Testis (tissue), 3 donors: ENCODE data around the gene NME2. TPM values are rescaled to one million over a fixed set of nuclear protein-coding genes. Genes with fewer than 3 reads are reported as not detected.

Source experiments
- DNase-seq: peaks from one replicate; pipeline ENCODE4 v3.0.0-alpha.2; 2019
- H3K27ac ChIP-seq, 2 donors: fragments of 200-600 bp; sonication (generic); one replicate each; pipeline ENCODE4 v1.5.1; 2019
- H3K27me3 ChIP-seq: fragments of 200-600 bp; sonication (generic); one replicate; pipeline ENCODE4 v1.5.1; 2019
- H3K36me3 ChIP-seq: fragments of 200-600 bp; sonication (generic); one replicate; pipeline ENCODE4 v1.5.1; 2017; ENCODE audit warnings: low read depth; ENCODE audit errors: missing control alignments
- H3K4me1 ChIP-seq: fragments of 200-600 bp; sonication (generic); one replicate; pipeline ENCODE4 v1.5.1; 2019
- H3K4me3 ChIP-seq, 2 donors: fragments of 200-600 bp; sonication (generic); one replicate each; pipeline ENCODE4 v1.5.1; 2017 to 2019
- H3K9me3 ChIP-seq: fragments of 200-600 bp; sonication (generic); one replicate; pipeline ENCODE4 v1.5.1; 2017
- CTCF ChIP-seq, 3 experiments: fragments of 450-650 bp in 2 of 3; fragments of 200-600 bp in 1 of 3; sonication (generic) in 1 of 3; IDR thresholded peaks; one replicate each; pipeline ENCODE4 v1.5.1; 2016 to 2019; ENCODE audit warnings: antibody characterized with exemption in 3 of 3, mild to moderate bottlenecking in 2 of 3, moderate library complexity in 1 of 3
- POLR2A ChIP-seq: fragments of 450-650 bp; IDR thresholded peaks from one replicate; pipeline ENCODE4 v1.6.1; 2017; ENCODE audit warnings: antibody characterized with exemption, mild to moderate bottlenecking, moderate library complexity
- WGBS, 2 donors: methylation state at CpG; one replicate each; pipeline ENCODE4 v1.1.5; 2018; 5-methylcytosine and 5-hydroxymethylcytosine counted together
- intact Hi-C: fragments of 100-400 bp; cut with DNase I; formaldehyde crosslinking; loops from one replicate; pipeline ENCODE4 v1.15.1; 2023; ENCODE audit warnings: low total_unique reads
- polyA plus RNA-seq: library from polyadenylated mRNA; stranded (reverse); fragments of 350-450 nt; fragmentation: Illumina TruSeq; extraction: RNeasy Lipid Tissue Mini Kit (QIAGEN cat#74804); gene quantifications from one replicate; pipeline ENCODE4 v1.2.3, GENCODE V29; 2014; ENCODE audit warnings: low read depth, low replicate concordance; ENCODE audit not compliant: insufficient read depth
- total RNA-seq, 2 donors: library from RNA; depleted of rRNA; stranded (reverse); fragments of >200 nt; gene quantifications; one replicate each; pipeline ENCODE4 v1.2.3, GENCODE V29; 2016

The NME2 gene
- total and polyA plus RNA-seq, 3 donors from 2014 or later, result 105 to 196 (median 169) TPM

GRCh38 chr17:51152766-51153209 lies 13.4 kb upstream of the NME2 start:
- no peaks in the 10 kb centered on the region for H3K36me3 ChIP-seq
- DNase-seq, result peak; percentile 22
- H3K4me3 ChIP-seq, result peak overlapping the region; percentile 63 to 78
- no peaks in the 10 kb centered on the region for H3K27me3 ChIP-seq
- intact Hi-C loops, result loop anchor here (10.0 kb wide), 1 partner anchor 148 kb away; no protein-coding TSS in a partner anchor
- TF ChIP-seq POLR2A (no peak), CTCF (IDR thresholded peaks at IDR 0.05) (no peak)
- peak overlapping the region; percentile 76 to 88 for H3K27ac ChIP-seq
- H3K9me3 ChIP-seq, result no peaks in the 10 kb centered on the region
- 7 to 17% methylated on average over 8 of the region's 8 CpGs for WGBS, 2 donors
- H3K4me1 ChIP-seq, result peaks cover 4% of the 10 kb centered on the region

- peak; percentile 98 for DNase-seq
- no peaks in the 10 kb centered on the region for H3K36me3 ChIP-seq
- H3K9me3 ChIP-seq, result no peaks in the 10 kb centered on the region
- H3K4me3 ChIP-seq, result peak within 1 kb of the TSS; percentile 63 to 78
- H3K4me1 ChIP-seq, result peaks cover 4% of the 10 kb centered on the region
- WGBS, 2 donors, result 0% methylated on average over 60 of the region's 60 CpGs
- H3K27ac ChIP-seq, result peak within 1 kb of the TSS; percentile 76 to 88
- no peaks in the 10 kb centered on the region for H3K27me3 ChIP-seq
- intact Hi-C loops, result loop anchor here (10.0 kb wide), 1 partner anchor 149 kb away; no protein-coding TSS in a partner anchor
- TF ChIP-seq CTCF (IDR thresholded peaks at IDR 0.05) (peak; percentile 60 to 75 (median 65)), POLR2A (no peak)
These were observed 12.8 kb upstream of the NME2 start, which contains the start of gene NME1 for GRCh38 chr17:51153210-51154072. Gene NME1, plus strand, starts transcription at chr17:51153559. Its CDS starts 2,096 bp downstream, at chr17:51155655.

GRCh38 chr17:51154176-51154575 lies 12.0 kb upstream of the NME2 start:
- no peak overlapping the region for H3K27ac ChIP-seq
- DNase-seq, result no peak
- 4 to 8% methylated on average over 6 of the region's 6 CpGs for WGBS, 2 donors
- intact Hi-C loops, result loop anchor here (10.0 kb wide), 1 partner anchor 149 kb away; no protein-coding TSS in a partner anchor
- peaks cover 4% of the 10 kb centered on the region for H3K4me1 ChIP-seq
- peak overlapping the region; percentile 63 to 78 for H3K4me3 ChIP-seq
- no peak for TF ChIP-seq POLR2A
- no peak for TF ChIP-seq CTCF (IDR thresholded peaks at IDR 0.05)
- no peaks in the 10 kb centered on the region for H3K27me3 ChIP-seq
- H3K9me3 ChIP-seq, result no peaks in the 10 kb centered on the region
- H3K36me3 ChIP-seq, result no peaks in the 10 kb centered on the region

GRCh38 chr17:51155416-51155815 lies 10.8 kb upstream of the NME2 start:
- no peak for TF ChIP-seq CTCF (IDR thresholded peaks at IDR 0.05)
- TF ChIP-seq POLR2A, result no peak
- DNase-seq, result no peak
- Histone ChIP-seq H3K27me3 (no peaks in the 10 kb centered on the region), H3K36me3 (no peaks in the 10 kb centered on the region), H3K27ac (no peak overlapping the region), H3K9me3 (no peaks in the 10 kb centered on the region), H3K4me3 (no peak overlapping the region), H3K4me1 (peaks cover 4% of the 10 kb centered on the region)
- intact Hi-C loops, result loop anchor here (10.0 kb wide), 1 partner anchor 151 kb away; no protein-coding TSS in a partner anchor
- whole genome bisulfite sequencing, 2 donors, result 95 to 97% methylated on average over 8 of the region's 8 CpGs
